Measurements from ENCODE around the gene DCLK1. TPM values are rescaled to one million over a fixed set of nuclear protein-coding genes. Genes with fewer than 3 reads are reported as not detected.

The DCLK1 gene
- total RNA-seq, 4 donors from 2014 or later, result 11.9 to 26.4 (median 15.5) TPM

GRCh38 chr13:35917252-35917941, 213.8 kb downstream of the DCLK1 start:
- intact Hi-C loops (cut with DNase I), result no loop called here
- DNase-seq, result peak; percentile 9 to 28
- Histone ChIP-seq H3K36me3 (no peaks in the 10 kb centered on the region), H3K4me1 (peaks cover 9 to 10% of the 10 kb centered on the region in 2 donors), H3K27ac (peak overlapping the region in 2 of 3 donors; percentile 38 to 55), H3K9me3 (no peaks in the 10 kb centered on the region), H3K4me3 (replicated peaks in 1 of 3) (peak overlapping the region in 1 of 3 donors; percentile 2), H3K27me3 (no peaks in the 10 kb centered on the region)
- WGBS, 2 donors, result 26 to 27% methylated on average over 13 of the region's 13 CpGs
- no peak for TF ChIP-seq POLR2A (IDR thresholded peaks at IDR 0.05)
- TF ChIP-seq, protein P1, sequence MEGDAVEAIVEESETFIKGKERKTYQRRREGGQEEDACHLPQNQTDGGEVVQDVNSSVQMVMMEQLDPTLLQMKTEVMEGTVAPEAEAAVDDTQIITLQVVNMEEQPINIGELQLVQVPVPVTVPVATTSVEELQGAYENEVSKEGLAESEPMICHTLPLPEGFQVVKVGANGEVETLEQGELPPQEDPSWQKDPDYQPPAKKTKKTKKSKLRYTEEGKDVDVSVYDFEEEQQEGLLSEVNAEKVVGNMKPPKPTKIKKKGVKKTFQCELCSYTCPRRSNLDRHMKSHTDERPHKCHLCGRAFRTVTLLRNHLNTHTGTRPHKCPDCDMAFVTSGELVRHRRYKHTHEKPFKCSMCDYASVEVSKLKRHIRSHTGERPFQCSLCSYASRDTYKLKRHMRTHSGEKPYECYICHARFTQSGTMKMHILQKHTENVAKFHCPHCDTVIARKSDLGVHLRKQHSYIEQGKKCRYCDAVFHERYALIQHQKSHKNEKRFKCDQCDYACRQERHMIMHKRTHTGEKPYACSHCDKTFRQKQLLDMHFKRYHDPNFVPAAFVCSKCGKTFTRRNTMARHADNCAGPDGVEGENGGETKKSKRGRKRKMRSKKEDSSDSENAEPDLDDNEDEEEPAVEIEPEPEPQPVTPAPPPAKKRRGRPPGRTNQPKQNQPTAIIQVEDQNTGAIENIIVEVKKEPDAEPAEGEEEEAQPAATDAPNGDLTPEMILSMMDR (IDR thresholded peaks at IDR 0.05), result no peak

- WGBS, 2 donors, result 67 to 78% methylated on average over 2 of the region's 2 CpGs
- peaks cover 9 to 10% of the 10 kb centered on the region in 2 donors for H3K4me1 ChIP-seq
- H3K9me3 ChIP-seq, result no peaks in the 10 kb centered on the region
- no peak overlapping the region for H3K27ac ChIP-seq
- TF ChIP-seq, protein P1 (IDR thresholded peaks at IDR 0.05), result no peak
- no peak for TF ChIP-seq POLR2A (IDR thresholded peaks at IDR 0.05)
- intact Hi-C loops (cut with DNase I), result no loop called here
- H3K36me3 ChIP-seq, result no peaks in the 10 kb centered on the region
- H3K4me3 ChIP-seq (replicated peaks in 1 of 3), result no peak overlapping the region
- no peak for DNase-seq
- H3K27me3 ChIP-seq, result no peaks in the 10 kb centered on the region
These were observed 215.0 kb downstream of the DCLK1 start for GRCh38 chr13:35916146-35916545.

GRCh38 chr13:35914662-35915061, 216.5 kb downstream of the DCLK1 start:
- Histone ChIP-seq H3K27ac (no peak overlapping the region), H3K27me3 (no peaks in the 10 kb centered on the region), H3K4me1 (peaks cover 9 to 10% of the 10 kb centered on the region in 2 donors), H3K9me3 (no peaks in the 10 kb centered on the region), H3K4me3 (replicated peaks in 1 of 3) (no peak overlapping the region), H3K36me3 (no peaks in the 10 kb centered on the region)
- 71 to 84% methylated on average over 1 of the region's 1 CpG for WGBS, 2 donors
- DNase-seq, result no peak
- TF ChIP-seq POLR2A (IDR thresholded peaks at IDR 0.05), result no peak
- TF ChIP-seq, protein P1 (IDR thresholded peaks at IDR 0.05), result no peak
- intact Hi-C loops (cut with DNase I), result no loop called here

DNA sequence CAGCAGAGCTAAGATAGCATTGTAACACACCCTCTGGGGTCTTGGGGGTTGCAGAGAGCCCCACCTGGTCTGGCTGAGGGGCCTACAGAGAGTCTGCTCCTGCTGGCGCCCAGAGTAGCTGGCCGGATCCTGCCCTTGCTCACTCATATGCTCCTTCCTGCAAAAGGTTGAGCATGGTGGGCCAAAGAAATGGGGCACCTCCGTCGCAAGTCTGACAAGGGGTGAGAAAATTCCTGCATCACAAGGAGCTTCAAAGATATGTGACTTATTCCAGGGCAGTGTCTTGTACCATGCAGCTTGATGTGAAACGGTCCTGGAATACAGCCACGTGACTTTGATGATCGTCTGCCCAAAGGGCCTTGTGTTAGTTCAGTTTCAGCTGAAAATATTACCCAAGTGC, 218.3 kb downstream of the DCLK1 start:
- H3K27ac ChIP-seq, result no peak overlapping the region
- no peak for DNase-seq
- no peaks in the 10 kb centered on the region for H3K27me3 ChIP-seq
- 90 to 95% methylated on average over 5 to 6 of the region's 7 CpGs for WGBS, 2 donors
- H3K9me3 ChIP-seq, result no peaks in the 10 kb centered on the region
- no peak for TF ChIP-seq POLR2A (IDR thresholded peaks at IDR 0.05)
- TF ChIP-seq, protein P1 (IDR thresholded peaks at IDR 0.05), result no peak
- H3K36me3 ChIP-seq, result no peaks in the 10 kb centered on the region
- H3K4me1 ChIP-seq, result peaks cover under 1 to 10% of the 10 kb centered on the region in 2 donors
- H3K4me3 ChIP-seq (replicated peaks in 1 of 3), result no peak overlapping the region
- intact Hi-C loops (cut with DNase I), result no loop called here

GRCh38 chr13:35909837-35910540, 221.2 kb downstream of the DCLK1 start:
- Histone ChIP-seq H3K27me3 (no peaks in the 10 kb centered on the region), H3K36me3 (no peaks in the 10 kb centered on the region), H3K27ac (no peak overlapping the region), H3K4me3 (replicated peaks in 1 of 3) (no peak overlapping the region), H3K9me3 (no peaks in the 10 kb centered on the region), H3K4me1 (no peaks in the 10 kb centered on the region)
- intact Hi-C loops (cut with DNase I), result no loop called here
- no peak for DNase-seq
- WGBS, 2 donors, result 86 to 89% methylated on average over 8 of the region's 8 CpGs
- TF ChIP-seq, protein P1 (IDR thresholded peaks at IDR 0.05), result no peak
- no peak for TF ChIP-seq POLR2A (IDR thresholded peaks at IDR 0.05)
